ENCODE data around the gene ABHD17A.

ABHD17A gene

GRCh38 chr19:1858412-1859081 is 26.7 kb downstream of the ABHD17A start:
- no peaks in the 10 kb centered on the region for H3K36me3 ChIP-seq (ENCODE audit: control insufficient read depth in 4 of 4, insufficient read depth in 4 of 4, low read length in 3 of 4)
- no peak for DNase-seq
- POLR2A ChIA-PET: interaction anchor here (1.3 kb wide), 1 partner anchor 47 kb away, joined by 3 read pairs; the partner anchor contains the start of genes ADAT3 and SCAMP4
- peak overlapping the region; percentile 2 to 86 for H3K27ac ChIP-seq (ENCODE audit: insufficient read depth in 1 of 2, low read depth in 1 of 2, low read length in 2 of 2, poor library complexity in 1 of 2, severe bottlenecking in 2 of 2)
- no peaks in the 10 kb centered on the region for H3K9me3 ChIP-seq (ENCODE audit: control extremely low read depth in 1 of 5, control insufficient read depth in 4 of 5, insufficient read depth in 2 of 5, low read depth in 1 of 5, low read length in 4 of 5)
- 48% methylated on average over 9 of the region's 10 CpGs for WGBS (ENCODE audit: insufficient coverage)
- H3K27me3 ChIP-seq (replicated peaks in 2 of 5; ENCODE audit: control insufficient read depth in 4 of 5, insufficient read depth in 5 of 5, low read length in 4 of 5): no peaks in the 10 kb centered on the region
- CTCF ChIA-PET: no interaction called here
- peaks cover 0 to 85% (median 81%) of the 10 kb centered on the region in 4 experiments for H3K4me1 ChIP-seq (ENCODE audit: control extremely low read depth in 1 of 4, control insufficient read depth in 4 of 4, insufficient read depth in 4 of 4, low read length in 3 of 4)
- H3K4me3 ChIP-seq (ENCODE audit: control insufficient read depth in 1 of 7, extremely low read depth in 1 of 7, insufficient read depth in 4 of 7, low read depth in 2 of 7, low read length in 6 of 7): peak overlapping the region in 1 of 7 experiments; percentile 88

GRCh38 chr19:1857648-1858326 is 27.5 kb downstream of the ABHD17A start:
- no peak for DNase-seq
- Histone ChIP-seq H3K36me3 (ENCODE audit: control insufficient read depth in 4 of 4, insufficient read depth in 4 of 4, low read length in 3 of 4) (peaks cover 0 to 4% (median 0%) of the 10 kb centered on the region in 4 experiments), H3K4me1 (ENCODE audit: control extremely low read depth in 1 of 4, control insufficient read depth in 4 of 4, insufficient read depth in 4 of 4, low read length in 3 of 4) (peaks cover 0 to 93% (median 89%) of the 10 kb centered on the region in 4 experiments), H3K4me3 (ENCODE audit: control insufficient read depth in 1 of 7, extremely low read depth in 1 of 7, insufficient read depth in 4 of 7, low read depth in 2 of 7, low read length in 6 of 7) (peak overlapping the region in 5 of 7 experiments; percentile 29 to 89 (median 88)), H3K27ac (ENCODE audit: insufficient read depth in 1 of 2, low read depth in 1 of 2, low read length in 2 of 2, poor library complexity in 1 of 2, severe bottlenecking in 2 of 2) (peak overlapping the region; percentile 2 to 86), H3K27me3 (replicated peaks in 2 of 5; ENCODE audit: control insufficient read depth in 4 of 5, insufficient read depth in 5 of 5, low read length in 4 of 5) (no peaks in the 10 kb centered on the region), H3K9me3 (ENCODE audit: control extremely low read depth in 1 of 5, control insufficient read depth in 4 of 5, insufficient read depth in 2 of 5, low read depth in 1 of 5, low read length in 4 of 5) (no peaks in the 10 kb centered on the region)
- CTCF ChIA-PET: interaction anchor here (1.0 to 1.5 kb wide), 2 partner anchors 9 to 20 kb away, joined by 3 read pairs; no protein-coding TSS in a partner anchor
- POLR2A ChIA-PET: interaction anchor here (0.6 to 1.3 kb wide), 2 partner anchors 48 to 191 kb away, joined by 3 read pairs; partner anchors contain the start of genes ADAT3 and SCAMP4
- 19% methylated on average over 14 of the region's 16 CpGs for WGBS (ENCODE audit: insufficient coverage)

- no peaks in the 10 kb centered on the region for H3K9me3 ChIP-seq (ENCODE audit: control extremely low read depth in 1 of 5, control insufficient read depth in 4 of 5, insufficient read depth in 2 of 5, low read depth in 1 of 5, low read length in 4 of 5)
- H3K4me3 ChIP-seq (ENCODE audit: control insufficient read depth in 1 of 7, extremely low read depth in 1 of 7, insufficient read depth in 4 of 7, low read depth in 2 of 7, low read length in 6 of 7): peak overlapping the region; percentile 57 to 89 (median 81)
- peaks cover 0 to 97% (median 96%) of the 10 kb centered on the region in 4 experiments for H3K4me1 ChIP-seq (ENCODE audit: control extremely low read depth in 1 of 4, control insufficient read depth in 4 of 4, insufficient read depth in 4 of 4, low read length in 3 of 4)
- H3K27me3 ChIP-seq (replicated peaks in 2 of 5; ENCODE audit: control insufficient read depth in 4 of 5, insufficient read depth in 5 of 5, low read length in 4 of 5): no peaks in the 10 kb centered on the region
- WGBS (ENCODE audit: insufficient coverage): under 1% methylated on average over 59 of the region's 73 CpGs
- DNase-seq: peak; percentile 68 to 91 (median 86)
- peaks cover 0 to 9% (median 0%) of the 10 kb centered on the region in 4 experiments for H3K36me3 ChIP-seq (ENCODE audit: control insufficient read depth in 4 of 4, insufficient read depth in 4 of 4, low read length in 3 of 4)
- POLR2A ChIA-PET: interaction anchor here (1.2 to 1.3 kb wide), 2 partner anchors 19 to 49 kb away, joined by 3 to 6 read pairs; partner anchors contain the start of genes ADAT3 and SCAMP4
- peak overlapping the region; percentile 50 to 88 for H3K27ac ChIP-seq (ENCODE audit: insufficient read depth in 1 of 2, low read depth in 1 of 2, low read length in 2 of 2, poor library complexity in 1 of 2, severe bottlenecking in 2 of 2)
- CTCF ChIA-PET: interaction anchor here (1.0 to 1.5 kb wide), 2 partner anchors 8 to 19 kb away, joined by 3 read pairs; no protein-coding TSS in a partner anchor
Observed at GRCh38 chr19:1856698-1857603, 28.3 kb downstream of the ABHD17A start.

- Histone ChIP-seq H3K27me3 (replicated peaks in 2 of 5; ENCODE audit: control insufficient read depth in 4 of 5, insufficient read depth in 5 of 5, low read length in 4 of 5) (no peaks in the 10 kb centered on the region), H3K36me3 (ENCODE audit: control insufficient read depth in 4 of 4, insufficient read depth in 4 of 4, low read length in 3 of 4) (peaks cover 0 to 14% (median 0%) of the 10 kb centered on the region in 4 experiments), H3K4me1 (ENCODE audit: control extremely low read depth in 1 of 4, control insufficient read depth in 4 of 4, insufficient read depth in 4 of 4, low read length in 3 of 4) (peaks cover 0 to 97% (median 95%) of the 10 kb centered on the region in 4 experiments), H3K9me3 (ENCODE audit: control extremely low read depth in 1 of 5, control insufficient read depth in 4 of 5, insufficient read depth in 2 of 5, low read depth in 1 of 5, low read length in 4 of 5) (no peaks in the 10 kb centered on the region), H3K27ac (ENCODE audit: insufficient read depth in 1 of 2, low read depth in 1 of 2, low read length in 2 of 2, poor library complexity in 1 of 2, severe bottlenecking in 2 of 2) (peak overlapping the region; percentile 50 to 88), H3K4me3 (ENCODE audit: control insufficient read depth in 1 of 7, extremely low read depth in 1 of 7, insufficient read depth in 4 of 7, low read depth in 2 of 7, low read length in 6 of 7) (peak overlapping the region; percentile 57 to 89 (median 81))
- ChIA-PET CTCF (no interaction called here), POLR2A (interaction anchor here (1.2 kb wide), 1 partner anchor 20 kb away, joined by 6 read pairs; no protein-coding TSS in a partner anchor)
- peak in 1 of 3 donors; percentile 57 for DNase-seq
- 0% methylated on average over 3 of the region's 6 CpGs for WGBS (ENCODE audit: insufficient coverage)
Observed at GRCh38 chr19:1856345-1856697, 29.0 kb downstream of the ABHD17A start.

- peak overlapping the region; percentile 57 to 89 (median 81) for H3K4me3 ChIP-seq (ENCODE audit: control insufficient read depth in 1 of 7, extremely low read depth in 1 of 7, insufficient read depth in 4 of 7, low read depth in 2 of 7, low read length in 6 of 7)
- ChIA-PET POLR2A (interaction anchor here (1.2 kb wide), 1 partner anchor 20 kb away, joined by 6 read pairs; no protein-coding TSS in a partner anchor), CTCF (interaction anchor here (1.0 to 1.5 kb wide), 3 partner anchors 9 to 19 kb away, joined by 3 read pairs; no protein-coding TSS in a partner anchor)
- peaks cover 0 to 97% (median 94%) of the 10 kb centered on the region in 4 experiments for H3K4me1 ChIP-seq (ENCODE audit: control extremely low read depth in 1 of 4, control insufficient read depth in 4 of 4, insufficient read depth in 4 of 4, low read length in 3 of 4)
- no peak for DNase-seq
- H3K9me3 ChIP-seq (ENCODE audit: control extremely low read depth in 1 of 5, control insufficient read depth in 4 of 5, insufficient read depth in 2 of 5, low read depth in 1 of 5, low read length in 4 of 5): no peaks in the 10 kb centered on the region
- 7% methylated on average over 10 of the region's 13 CpGs for WGBS (ENCODE audit: insufficient coverage)
- H3K27ac ChIP-seq (ENCODE audit: insufficient read depth in 1 of 2, low read depth in 1 of 2, low read length in 2 of 2, poor library complexity in 1 of 2, severe bottlenecking in 2 of 2): peak overlapping the region; percentile 50 to 88
- H3K36me3 ChIP-seq (ENCODE audit: control insufficient read depth in 4 of 4, insufficient read depth in 4 of 4, low read length in 3 of 4): peaks cover 0 to 17% (median 0%) of the 10 kb centered on the region in 4 experiments
- H3K27me3 ChIP-seq (replicated peaks in 2 of 5; ENCODE audit: control insufficient read depth in 4 of 5, insufficient read depth in 5 of 5, low read length in 4 of 5): no peaks in the 10 kb centered on the region
Observed at GRCh38 chr19:1855828-1856255, 29.5 kb downstream of the ABHD17A start.

GRCh38 chr19:1855040-1855827 is 30.1 kb downstream of the ABHD17A start:
- peaks cover 0 to 94% (median 89%) of the 10 kb centered on the region in 4 experiments for H3K4me1 ChIP-seq (ENCODE audit: control extremely low read depth in 1 of 4, control insufficient read depth in 4 of 4, insufficient read depth in 4 of 4, low read length in 3 of 4)
- ChIA-PET POLR2A (no interaction called here), CTCF (interaction anchor here (1.0 to 1.5 kb wide), 3 partner anchors 10 to 20 kb away, joined by 3 read pairs; no protein-coding TSS in a partner anchor)
- H3K27me3 ChIP-seq (replicated peaks in 2 of 5; ENCODE audit: control insufficient read depth in 4 of 5, insufficient read depth in 5 of 5, low read length in 4 of 5): no peaks in the 10 kb centered on the region
- peak overlapping the region; percentile 50 to 88 for H3K27ac ChIP-seq (ENCODE audit: insufficient read depth in 1 of 2, low read depth in 1 of 2, low read length in 2 of 2, poor library complexity in 1 of 2, severe bottlenecking in 2 of 2)
- DNase-seq: peak; percentile 85 to 94 (median 93)
- no peaks in the 10 kb centered on the region for H3K9me3 ChIP-seq (ENCODE audit: control extremely low read depth in 1 of 5, control insufficient read depth in 4 of 5, insufficient read depth in 2 of 5, low read depth in 1 of 5, low read length in 4 of 5)
- WGBS (ENCODE audit: insufficient coverage): 9% methylated on average over 21 of the region's 33 CpGs
- H3K4me3 ChIP-seq (ENCODE audit: control insufficient read depth in 1 of 7, extremely low read depth in 1 of 7, insufficient read depth in 4 of 7, low read depth in 2 of 7, low read length in 6 of 7): peak overlapping the region; percentile 38 to 89 (median 81)
- H3K36me3 ChIP-seq (ENCODE audit: control insufficient read depth in 4 of 4, insufficient read depth in 4 of 4, low read length in 3 of 4): peaks cover 0 to 17% (median 0%) of the 10 kb centered on the region in 4 experiments
